Measurements from ENCODE around the gene PCCA.

DNA sequence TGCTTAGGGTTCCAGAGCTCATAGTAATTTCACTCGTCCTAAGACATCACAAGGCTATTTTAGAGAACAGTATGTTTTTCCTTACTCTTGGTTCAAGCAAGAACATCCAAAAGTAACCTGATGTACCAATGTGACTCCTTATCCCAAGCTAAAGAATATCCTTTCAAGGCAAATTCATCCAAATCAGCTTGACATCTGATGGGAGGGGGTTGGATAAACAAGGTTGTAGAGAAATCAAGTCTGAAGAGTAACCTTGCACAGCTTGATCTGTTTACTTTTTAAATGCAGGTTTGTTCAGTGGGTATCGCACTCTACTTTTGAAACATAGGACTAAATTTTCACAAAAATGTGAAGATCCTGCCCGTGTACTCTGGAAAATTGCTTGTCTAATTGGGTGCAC, 298.5 kb downstream of the PCCA start:
- TF ChIP-seq, protein P1, sequence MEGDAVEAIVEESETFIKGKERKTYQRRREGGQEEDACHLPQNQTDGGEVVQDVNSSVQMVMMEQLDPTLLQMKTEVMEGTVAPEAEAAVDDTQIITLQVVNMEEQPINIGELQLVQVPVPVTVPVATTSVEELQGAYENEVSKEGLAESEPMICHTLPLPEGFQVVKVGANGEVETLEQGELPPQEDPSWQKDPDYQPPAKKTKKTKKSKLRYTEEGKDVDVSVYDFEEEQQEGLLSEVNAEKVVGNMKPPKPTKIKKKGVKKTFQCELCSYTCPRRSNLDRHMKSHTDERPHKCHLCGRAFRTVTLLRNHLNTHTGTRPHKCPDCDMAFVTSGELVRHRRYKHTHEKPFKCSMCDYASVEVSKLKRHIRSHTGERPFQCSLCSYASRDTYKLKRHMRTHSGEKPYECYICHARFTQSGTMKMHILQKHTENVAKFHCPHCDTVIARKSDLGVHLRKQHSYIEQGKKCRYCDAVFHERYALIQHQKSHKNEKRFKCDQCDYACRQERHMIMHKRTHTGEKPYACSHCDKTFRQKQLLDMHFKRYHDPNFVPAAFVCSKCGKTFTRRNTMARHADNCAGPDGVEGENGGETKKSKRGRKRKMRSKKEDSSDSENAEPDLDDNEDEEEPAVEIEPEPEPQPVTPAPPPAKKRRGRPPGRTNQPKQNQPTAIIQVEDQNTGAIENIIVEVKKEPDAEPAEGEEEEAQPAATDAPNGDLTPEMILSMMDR (conservative IDR thresholded peaks at IDR 0.05) = no peak
- no peak for TF ChIP-seq ZFX (IDR thresholded peaks at IDR 0.05)
